ENCODE results near the gene RALGAPA1.

DNA sequence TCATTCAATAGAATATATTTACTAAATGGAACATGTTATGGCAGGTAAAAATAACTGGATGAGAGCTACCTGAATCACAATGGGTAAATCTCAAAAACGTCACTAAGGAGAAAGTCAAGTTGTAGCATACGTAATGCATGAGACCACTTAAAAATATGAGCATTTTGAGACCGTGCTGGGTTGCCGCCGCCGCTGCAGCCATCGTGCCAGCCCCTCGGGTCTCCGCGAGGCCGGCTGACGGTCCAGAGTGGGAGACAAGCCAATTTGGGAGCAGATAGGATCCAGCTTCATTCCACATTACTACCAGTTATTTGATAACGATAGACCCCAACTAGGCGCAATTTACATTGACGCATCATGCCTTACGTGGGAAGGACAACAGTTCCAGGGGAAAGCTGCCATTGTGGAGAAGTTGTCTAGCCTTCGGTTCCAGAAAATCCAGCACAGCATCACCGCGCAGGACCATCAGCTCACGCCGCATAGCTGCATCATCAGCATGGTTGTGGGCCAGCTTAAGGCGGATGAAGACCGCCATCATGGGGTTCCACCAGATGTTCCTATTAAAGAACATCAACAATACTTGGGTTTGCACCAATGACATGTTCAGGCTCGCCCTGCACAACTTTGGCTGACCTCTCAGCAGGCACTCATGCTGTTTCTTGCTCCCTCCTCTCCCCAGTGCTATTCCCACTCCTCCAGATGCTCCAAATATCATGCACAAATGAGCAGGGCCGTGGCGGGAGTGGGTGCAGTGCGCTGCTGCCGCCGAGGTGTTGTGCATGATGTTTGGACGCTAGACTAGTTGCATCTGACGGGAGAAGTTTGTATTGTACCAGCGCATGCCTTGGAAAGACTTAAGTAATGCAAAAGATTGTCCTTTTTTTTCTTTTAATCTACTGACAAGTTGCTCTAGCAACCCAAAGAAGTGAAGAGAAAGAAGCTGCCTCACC is 10.8 kb upstream of the RALGAPA1 start:
- TF ChIP-seq, protein P1, sequence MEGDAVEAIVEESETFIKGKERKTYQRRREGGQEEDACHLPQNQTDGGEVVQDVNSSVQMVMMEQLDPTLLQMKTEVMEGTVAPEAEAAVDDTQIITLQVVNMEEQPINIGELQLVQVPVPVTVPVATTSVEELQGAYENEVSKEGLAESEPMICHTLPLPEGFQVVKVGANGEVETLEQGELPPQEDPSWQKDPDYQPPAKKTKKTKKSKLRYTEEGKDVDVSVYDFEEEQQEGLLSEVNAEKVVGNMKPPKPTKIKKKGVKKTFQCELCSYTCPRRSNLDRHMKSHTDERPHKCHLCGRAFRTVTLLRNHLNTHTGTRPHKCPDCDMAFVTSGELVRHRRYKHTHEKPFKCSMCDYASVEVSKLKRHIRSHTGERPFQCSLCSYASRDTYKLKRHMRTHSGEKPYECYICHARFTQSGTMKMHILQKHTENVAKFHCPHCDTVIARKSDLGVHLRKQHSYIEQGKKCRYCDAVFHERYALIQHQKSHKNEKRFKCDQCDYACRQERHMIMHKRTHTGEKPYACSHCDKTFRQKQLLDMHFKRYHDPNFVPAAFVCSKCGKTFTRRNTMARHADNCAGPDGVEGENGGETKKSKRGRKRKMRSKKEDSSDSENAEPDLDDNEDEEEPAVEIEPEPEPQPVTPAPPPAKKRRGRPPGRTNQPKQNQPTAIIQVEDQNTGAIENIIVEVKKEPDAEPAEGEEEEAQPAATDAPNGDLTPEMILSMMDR (IDR thresholded peaks at IDR 0.05; ENCODE audit: insufficient read depth, low read length), result no peak
- TF ChIP-seq POLR2AphosphoS5 (IDR thresholded peaks at IDR 0.05; ENCODE audit: low read depth), result no peak
- TF ChIP-seq, protein P2, sequence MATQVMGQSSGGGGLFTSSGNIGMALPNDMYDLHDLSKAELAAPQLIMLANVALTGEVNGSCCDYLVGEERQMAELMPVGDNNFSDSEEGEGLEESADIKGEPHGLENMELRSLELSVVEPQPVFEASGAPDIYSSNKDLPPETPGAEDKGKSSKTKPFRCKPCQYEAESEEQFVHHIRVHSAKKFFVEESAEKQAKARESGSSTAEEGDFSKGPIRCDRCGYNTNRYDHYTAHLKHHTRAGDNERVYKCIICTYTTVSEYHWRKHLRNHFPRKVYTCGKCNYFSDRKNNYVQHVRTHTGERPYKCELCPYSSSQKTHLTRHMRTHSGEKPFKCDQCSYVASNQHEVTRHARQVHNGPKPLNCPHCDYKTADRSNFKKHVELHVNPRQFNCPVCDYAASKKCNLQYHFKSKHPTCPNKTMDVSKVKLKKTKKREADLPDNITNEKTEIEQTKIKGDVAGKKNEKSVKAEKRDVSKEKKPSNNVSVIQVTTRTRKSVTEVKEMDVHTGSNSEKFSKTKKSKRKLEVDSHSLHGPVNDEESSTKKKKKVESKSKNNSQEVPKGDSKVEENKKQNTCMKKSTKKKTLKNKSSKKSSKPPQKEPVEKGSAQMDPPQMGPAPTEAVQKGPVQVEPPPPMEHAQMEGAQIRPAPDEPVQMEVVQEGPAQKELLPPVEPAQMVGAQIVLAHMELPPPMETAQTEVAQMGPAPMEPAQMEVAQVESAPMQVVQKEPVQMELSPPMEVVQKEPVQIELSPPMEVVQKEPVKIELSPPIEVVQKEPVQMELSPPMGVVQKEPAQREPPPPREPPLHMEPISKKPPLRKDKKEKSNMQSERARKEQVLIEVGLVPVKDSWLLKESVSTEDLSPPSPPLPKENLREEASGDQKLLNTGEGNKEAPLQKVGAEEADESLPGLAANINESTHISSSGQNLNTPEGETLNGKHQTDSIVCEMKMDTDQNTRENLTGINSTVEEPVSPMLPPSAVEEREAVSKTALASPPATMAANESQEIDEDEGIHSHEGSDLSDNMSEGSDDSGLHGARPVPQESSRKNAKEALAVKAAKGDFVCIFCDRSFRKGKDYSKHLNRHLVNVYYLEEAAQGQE (IDR thresholded peaks at IDR 0.05; ENCODE audit: insufficient replicate concordance, low read depth), result no peak
- TF ChIP-seq SPI1 (IDR thresholded peaks at IDR 0.05; ENCODE audit: borderline replicate concordance, low read depth), result no peak
- no peak for TF ChIP-seq GABPA (IDR thresholded peaks at IDR 0.05; ENCODE audit: low read depth)
